HUES6 (cell line): Measurements from ENCODE around the gene ZNF438.

Source experiments
- H3K27ac ChIP-seq: 2 replicates; pipeline ENCODE4 v1.7.0; 2013; ENCODE audit warnings: low read depth, mild to moderate bottlenecking, low read length, inconsistent platforms
- H3K27me3 ChIP-seq: 2 replicates; pipeline ENCODE4 v1.6.1; 2013; ENCODE audit warnings: low read length; ENCODE audit not compliant: control insufficient read depth, insufficient read depth
- H3K36me3 ChIP-seq: 2 replicates; pipeline ENCODE4 v1.6.1; 2013; ENCODE audit warnings: low read length; ENCODE audit not compliant: control insufficient read depth, insufficient read depth
- H3K4me1 ChIP-seq: 2 replicates; pipeline ENCODE4 v1.6.1; 2013; ENCODE audit warnings: low read length; ENCODE audit not compliant: control insufficient read depth, insufficient read depth
- H3K4me3 ChIP-seq: 2 replicates; pipeline ENCODE4 v1.5.1; 2013; ENCODE audit warnings: low read depth, low read length
- H3K9ac ChIP-seq: one replicate; pipeline ENCODE4 v1.6.1; 2013; ENCODE audit warnings: mild to moderate bottlenecking, low read length
- H3K9me3 ChIP-seq: 2 replicates; pipeline ENCODE4 v1.6.1; 2013; ENCODE audit warnings: low read depth, low read length; ENCODE audit not compliant: control insufficient read depth, insufficient read depth

ZNF438 gene

GRCh38 chr10:30996481-30997005 lies 35.1 kb downstream of the ZNF438 start:
- Histone ChIP-seq H3K4me1 (no peaks in the 10 kb centered on the region), H3K9ac (no peak overlapping the region), H3K27ac (no peak overlapping the region), H3K4me3 (no peak overlapping the region), H3K9me3 (peaks cover 26% of the 10 kb centered on the region), H3K36me3 (no peaks in the 10 kb centered on the region), H3K27me3 (no peaks in the 10 kb centered on the region)

- peaks cover 26% of the 10 kb centered on the region for H3K9me3 ChIP-seq
- no peak overlapping the region for H3K4me3 ChIP-seq
- H3K27ac ChIP-seq: no peak overlapping the region
These were observed 36.4 kb downstream of the ZNF438 start for GRCh38 chr10:30995081-30995770.

DNA sequence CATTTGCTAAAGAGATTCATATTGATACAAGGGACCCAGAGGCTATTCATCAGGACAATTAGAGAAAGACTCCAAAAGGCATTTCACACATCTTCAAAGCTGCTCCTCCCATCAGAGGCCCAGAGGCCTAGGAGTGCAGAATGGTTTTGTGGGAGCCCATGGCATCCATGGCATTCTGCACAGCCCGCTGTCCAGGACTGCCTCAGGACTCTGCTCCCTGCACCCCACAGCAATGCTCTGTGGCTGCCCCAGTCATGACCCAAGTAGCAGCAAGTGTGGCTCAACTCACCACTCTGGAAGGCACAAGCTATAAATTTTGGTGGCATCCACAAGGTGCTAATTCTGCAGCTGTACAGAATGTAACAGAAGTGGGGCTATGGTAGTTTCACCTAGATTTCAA lies 38.5 kb downstream of the ZNF438 start:
- no peaks in the 10 kb centered on the region for H3K4me1 ChIP-seq
- no peaks in the 10 kb centered on the region for H3K36me3 ChIP-seq
- peaks cover 26% of the 10 kb centered on the region for H3K9me3 ChIP-seq
- no peak overlapping the region for H3K9ac ChIP-seq
- no peaks in the 10 kb centered on the region for H3K27me3 ChIP-seq
- no peak overlapping the region for H3K4me3 ChIP-seq
- H3K27ac ChIP-seq: no peak overlapping the region

More at GRCh38 chr10:30995081-30995770, 36.4 kb downstream of the ZNF438 start:
- no peaks in the 10 kb centered on the region for H3K27me3 ChIP-seq
- no peaks in the 10 kb centered on the region for H3K4me1 ChIP-seq
- no peaks in the 10 kb centered on the region for H3K36me3 ChIP-seq
- H3K9ac ChIP-seq: no peak overlapping the region

DNA sequence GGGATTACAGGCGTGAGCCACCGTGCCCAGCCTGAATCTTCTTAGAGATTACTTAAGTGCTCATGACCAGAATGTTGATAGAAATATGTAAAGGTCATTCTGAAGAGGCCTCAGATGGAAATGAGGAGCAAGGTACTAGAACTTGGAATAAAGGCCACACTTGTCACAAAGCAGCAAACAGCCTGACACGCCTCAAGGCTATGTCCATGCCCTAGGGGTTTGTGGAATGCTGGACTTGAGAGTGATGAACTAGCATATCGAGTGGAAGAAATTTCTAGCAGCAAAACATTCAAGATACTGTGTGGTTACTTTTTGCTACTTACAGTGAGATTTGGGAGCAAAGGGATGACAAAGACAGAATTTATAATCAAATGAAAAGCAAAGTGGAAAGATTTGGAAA lies 39.0 kb downstream of the ZNF438 start:
- Histone ChIP-seq H3K36me3 (no peaks in the 10 kb centered on the region), H3K9ac (no peak overlapping the region), H3K27me3 (no peaks in the 10 kb centered on the region), H3K27ac (no peak overlapping the region), H3K4me3 (no peak overlapping the region), H3K4me1 (no peaks in the 10 kb centered on the region), H3K9me3 (peaks cover 26% of the 10 kb centered on the region)

- no peaks in the 10 kb centered on the region for H3K27me3 ChIP-seq
- H3K27ac ChIP-seq: no peak overlapping the region
- peaks cover 24% of the 10 kb centered on the region for H3K9me3 ChIP-seq
These were observed 40.0 kb downstream of the ZNF438 start for GRCh38 chr10:30991647-30992011.

GRCh38 chr10:30990971-30991646 lies 40.6 kb downstream of the ZNF438 start:
- peaks cover 22% of the 10 kb centered on the region for H3K9me3 ChIP-seq
- no peak overlapping the region for H3K4me3 ChIP-seq
- H3K27ac ChIP-seq: no peak overlapping the region
- no peaks in the 10 kb centered on the region for H3K36me3 ChIP-seq
- no peaks in the 10 kb centered on the region for H3K27me3 ChIP-seq
- H3K4me1 ChIP-seq: no peaks in the 10 kb centered on the region
- H3K9ac ChIP-seq: no peak overlapping the region

More at GRCh38 chr10:30991647-30992011, 40.0 kb downstream of the ZNF438 start:
- no peaks in the 10 kb centered on the region for H3K36me3 ChIP-seq
- H3K9ac ChIP-seq: no peak overlapping the region
- no peaks in the 10 kb centered on the region for H3K4me1 ChIP-seq
- no peak overlapping the region for H3K4me3 ChIP-seq

DNA sequence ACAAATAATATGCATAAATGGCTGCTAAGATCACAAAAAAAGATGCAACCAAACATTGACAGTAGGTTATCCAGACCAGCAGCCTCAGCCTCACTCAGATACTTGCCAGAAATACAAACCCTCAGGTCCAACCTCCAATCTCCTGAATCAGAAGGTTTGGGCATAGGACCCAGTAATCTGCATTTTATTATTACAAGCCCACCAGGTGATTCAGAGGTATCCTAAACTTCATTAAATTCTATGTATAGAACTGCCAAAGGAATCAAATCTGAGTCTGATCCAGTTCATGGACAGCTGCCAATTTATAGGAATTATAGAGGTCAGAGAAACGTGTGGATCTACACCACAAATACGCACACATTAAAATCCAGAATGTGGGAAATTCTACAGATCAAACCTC lies 41.3 kb downstream of the ZNF438 start:
- H3K27ac ChIP-seq: no peak overlapping the region
- H3K4me3 ChIP-seq: no peak overlapping the region
- H3K9me3 ChIP-seq: peaks cover 20% of the 10 kb centered on the region
- H3K9ac ChIP-seq: no peak overlapping the region
- H3K36me3 ChIP-seq: no peaks in the 10 kb centered on the region
- no peaks in the 10 kb centered on the region for H3K4me1 ChIP-seq
- H3K27me3 ChIP-seq: no peaks in the 10 kb centered on the region

- peaks cover 9% of the 10 kb centered on the region for H3K9me3 ChIP-seq
These were observed 42.7 kb downstream of the ZNF438 start for GRCh38 chr10:30988831-30989435.

DNA sequence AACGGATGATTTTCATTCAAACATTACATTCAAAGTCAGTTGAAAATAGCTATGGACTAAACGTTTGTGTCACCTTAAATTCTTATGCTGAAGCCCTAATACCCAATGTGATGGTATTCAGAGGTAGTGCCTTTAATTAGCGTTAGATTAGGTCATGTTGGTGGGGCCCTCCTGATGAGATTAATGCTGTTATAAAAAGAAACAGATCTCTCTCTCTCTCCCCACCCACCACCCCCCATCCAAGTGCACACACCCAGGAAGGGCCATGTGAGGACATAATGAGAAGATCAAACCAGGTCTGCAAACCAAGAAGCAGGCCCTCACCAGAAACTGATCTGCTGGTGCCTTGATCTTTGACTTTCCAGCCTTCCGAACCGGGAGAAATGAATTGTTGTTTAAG lies 44.2 kb downstream of the ZNF438 start:
- Histone ChIP-seq H3K27ac (no peak overlapping the region), H3K4me3 (no peak overlapping the region), H3K36me3 (no peaks in the 10 kb centered on the region), H3K4me1 (no peaks in the 10 kb centered on the region), H3K27me3 (no peaks in the 10 kb centered on the region), H3K9me3 (no peaks in the 10 kb centered on the region), H3K9ac (no peak overlapping the region)

More at GRCh38 chr10:30988831-30989435, 42.7 kb downstream of the ZNF438 start:
- no peaks in the 10 kb centered on the region for H3K27me3 ChIP-seq
- no peak overlapping the region for H3K27ac ChIP-seq
- no peak overlapping the region for H3K9ac ChIP-seq
- H3K36me3 ChIP-seq: no peaks in the 10 kb centered on the region
- H3K4me3 ChIP-seq: no peak overlapping the region
- H3K4me1 ChIP-seq: no peaks in the 10 kb centered on the region

DNA sequence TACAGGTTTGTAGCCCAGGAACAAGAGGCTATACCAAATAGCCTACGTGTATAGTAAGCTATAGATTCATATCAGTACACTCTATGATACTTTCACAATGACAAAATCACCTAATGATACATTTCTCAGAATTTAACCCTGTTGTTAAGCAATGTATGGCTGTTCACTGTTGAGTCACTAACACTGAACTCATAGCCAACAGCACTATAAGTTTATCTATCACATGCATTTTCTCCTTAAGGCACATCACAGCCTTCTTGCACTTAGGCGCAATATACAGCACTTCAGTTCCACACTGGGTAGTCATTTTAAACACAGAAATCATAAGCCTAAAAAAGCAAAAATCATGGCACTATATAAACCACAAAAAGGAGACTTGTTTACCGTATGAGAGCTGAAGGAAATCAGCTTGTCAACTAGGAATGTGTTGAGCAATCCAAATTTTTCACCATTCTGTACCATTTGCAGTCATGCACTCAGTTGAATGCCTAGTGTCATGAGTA lies 45.6 kb downstream of the ZNF438 start:
- Histone ChIP-seq H3K9me3 (no peaks in the 10 kb centered on the region), H3K36me3 (no peaks in the 10 kb centered on the region), H3K4me3 (no peak overlapping the region), H3K4me1 (no peaks in the 10 kb centered on the region), H3K27me3 (no peaks in the 10 kb centered on the region), H3K27ac (no peak overlapping the region), H3K9ac (no peak overlapping the region)

GRCh38 chr10:30985512-30985911 lies 46.2 kb downstream of the ZNF438 start:
- H3K27me3 ChIP-seq: no peaks in the 10 kb centered on the region
- no peak overlapping the region for H3K27ac ChIP-seq
- H3K9ac ChIP-seq: no peak overlapping the region
- H3K36me3 ChIP-seq: no peaks in the 10 kb centered on the region
- H3K9me3 ChIP-seq: no peaks in the 10 kb centered on the region
- no peak overlapping the region for H3K4me3 ChIP-seq
- no peaks in the 10 kb centered on the region for H3K4me1 ChIP-seq
